ENCODE results near the gene MSL3B.
"Not testable (repeated sequence)": the region's sequence is repeated elsewhere in the genome, so short reads cannot be mapped to it uniquely, and the experiment has no call there.

Gene MSL3B

GRCh38 chr2:233907627-233908026, 39.4 kb upstream of the MSL3B start:
- ATAC-seq (no peak), DNase-seq (no peak)
- Histone ChIP-seq H3K27ac (no peak overlapping the region), H3K27me3 (ENCODE audit: insufficient read depth in 3 of 3, low read length in 2 of 3) (no peaks in the 10 kb centered on the region), H3K36me3 (ENCODE audit: insufficient read depth in 1 of 2, low read depth in 1 of 2) (no peaks in the 10 kb centered on the region), H3K9me3 (no peaks in the 10 kb centered on the region), H3K4me1 (no peaks in the 10 kb centered on the region), H3K4me3 (no peak overlapping the region)
- intact Hi-C loops (cut with DNase I) = no loop called here
- no peak for TF ChIP-seq CTCF (IDR thresholded peaks at IDR 0.05)
- 87 to 91% (median 89%) methylated on average over 3 of the region's 3 CpGs for WGBS, 3 donors

- TF ChIP-seq CTCF (IDR thresholded peaks at IDR 0.05) = no peak
- H3K27ac ChIP-seq = no peak overlapping the region
- intact Hi-C loops (cut with DNase I) = no loop called here
- no peaks in the 10 kb centered on the region for H3K9me3 ChIP-seq
- DNase-seq = no peak
- no peaks in the 10 kb centered on the region for H3K27me3 ChIP-seq (ENCODE audit: insufficient read depth in 3 of 3, low read length in 2 of 3)
- H3K4me3 ChIP-seq = no peak overlapping the region
- no peak for ATAC-seq
- no peaks in the 10 kb centered on the region for H3K36me3 ChIP-seq (ENCODE audit: insufficient read depth in 1 of 2, low read depth in 1 of 2)
- H3K4me1 ChIP-seq = no peaks in the 10 kb centered on the region
- WGBS, 3 donors = 88 to 93% (median 91%) methylated on average over 4 of the region's 4 CpGs
These were observed 37.8 kb upstream of the MSL3B start for GRCh38 chr2:233905945-233906344.

GRCh38 chr2:233901884-233902283, 33.7 kb upstream of the MSL3B start:
- H3K36me3 ChIP-seq (ENCODE audit: insufficient read depth in 1 of 2, low read depth in 1 of 2) = no peaks in the 10 kb centered on the region
- DNase-seq (no peak), ATAC-seq (no peak)
- TF ChIP-seq CTCF (IDR thresholded peaks at IDR 0.05) = no peak
- WGBS, 3 donors = 83 to 88% (median 87%) methylated on average over 4 of the region's 4 CpGs
- H3K27ac ChIP-seq = no peak overlapping the region
- no peaks in the 10 kb centered on the region for H3K4me1 ChIP-seq
- H3K27me3 ChIP-seq (ENCODE audit: insufficient read depth in 3 of 3, low read length in 2 of 3) = no peaks in the 10 kb centered on the region
- H3K4me3 ChIP-seq = no peak overlapping the region
- no peaks in the 10 kb centered on the region for H3K9me3 ChIP-seq
- intact Hi-C loops (cut with DNase I) = no loop called here

GRCh38 chr2:233901367-233901766, 33.2 kb upstream of the MSL3B start:
- no peak overlapping the region for H3K4me3 ChIP-seq
- no peaks in the 10 kb centered on the region for H3K36me3 ChIP-seq (ENCODE audit: insufficient read depth in 1 of 2, low read depth in 1 of 2)
- H3K4me1 ChIP-seq = no peaks in the 10 kb centered on the region
- DNase-seq = no peak
- no peaks in the 10 kb centered on the region for H3K27me3 ChIP-seq (ENCODE audit: insufficient read depth in 3 of 3, low read length in 2 of 3)
- H3K9me3 ChIP-seq = no peaks in the 10 kb centered on the region
- ATAC-seq = no peak
- WGBS, 3 donors = 57 to 61% (median 59%) methylated on average over 4 of the region's 4 CpGs
- TF ChIP-seq CTCF (IDR thresholded peaks at IDR 0.05) = no peak
- no peak overlapping the region for H3K27ac ChIP-seq
- intact Hi-C loops (cut with DNase I) = no loop called here

GRCh38 chr2:233896253-233896652, 28.1 kb upstream of the MSL3B start:
- H3K27me3 ChIP-seq (ENCODE audit: insufficient read depth in 3 of 3, low read length in 2 of 3); H3K36me3 ChIP-seq (ENCODE audit: insufficient read depth in 1 of 2, low read depth in 1 of 2); H3K9me3 ChIP-seq; H3K4me3 ChIP-seq; H3K27ac ChIP-seq; intact Hi-C loops (cut with DNase I); DNase-seq; ATAC-seq; H3K4me1 ChIP-seq: not testable (repeated sequence)
- WGBS, 3 donors = 68 to 76% (median 69%) methylated on average over 2 of the region's 2 CpGs

Data from psoas muscle (tissue), 7 donors.